Spinal cord (tissue), 10 donors: Measurements from ENCODE around the gene TSPAN32. TPM values are rescaled to one million over a fixed set of nuclear protein-coding genes. Genes with fewer than 3 reads are reported as not detected.
"Not testable (repeated sequence)": the region's sequence is repeated elsewhere in the genome, so short reads cannot be mapped to it uniquely, and the experiment has no call there.

Source experiments
- DNase-seq, 6 donors: peaks; one replicate each; pipeline versions ENCODE4 v3.0.0 to v3.0.0-alpha.2; 2013 to 2015; ENCODE audit warnings: low spot score in 6 of 6, low read depth in 4 of 6
- H3K27ac ChIP-seq: one replicate; pipeline ENCODE4 v1.5.1; 2013; ENCODE audit warnings: low read depth, low read length, control low read depth
- H3K27me3 ChIP-seq: one replicate; pipeline ENCODE4 v1.6.1; 2013; ENCODE audit warnings: low read length; ENCODE audit not compliant: control insufficient read depth, insufficient read depth
- H3K36me3 ChIP-seq: one replicate; pipeline ENCODE4 v1.6.1; 2013; ENCODE audit warnings: low read length; ENCODE audit not compliant: control insufficient read depth, insufficient read depth
- H3K4me1 ChIP-seq: one replicate; pipeline ENCODE4 v1.6.1; 2013; ENCODE audit warnings: low read length; ENCODE audit not compliant: control insufficient read depth, insufficient read depth
- H3K4me3 ChIP-seq: one replicate; pipeline ENCODE4 v1.5.1; 2013; ENCODE audit warnings: low read depth, low read length, control low read depth
- H3K9me3 ChIP-seq: one replicate; pipeline ENCODE4 v1.6.1; 2013; ENCODE audit warnings: low read length; ENCODE audit not compliant: control insufficient read depth, insufficient read depth
- WGBS: methylation state at CpG from one replicate; pipeline ENCODE4 v1.1.5; 2013; ENCODE audit warnings: missing lambda C conversion rate; ENCODE audit not compliant: insufficient coverage; 5-methylcytosine and 5-hydroxymethylcytosine counted together
- polyA plus RNA-seq, 2 donors: library from polyadenylated mRNA; unstranded; fragments of 120-200 nt; gene quantifications; one replicate each; pipeline ENCODE4 v1.2.1, GENCODE V29; 2013; ENCODE audit not compliant: insufficient read length in 2 of 2
- total RNA-seq, 2 donors: library from RNA; depleted of rRNA in 1 of 2; stranded (reverse); fragments of 120-200 nt in 1 of 2; fragments of >200 nt in 1 of 2; gene quantifications; one replicate each; pipeline versions ENCODE4 v1.2.3 to v1.2.4, GENCODE V29; 2013 to 2014
- donor health status: healthy.

Gene TSPAN32
- total and polyA plus RNA-seq, 4 donors = 0.90 to 2.8 (median 2.1) TPM

GRCh38 chr11:2286350-2286749 lies 15.5 kb upstream of the TSPAN32 start:
- not testable (repeated sequence) for H3K27me3 ChIP-seq, H3K4me3 ChIP-seq, H3K27ac ChIP-seq, H3K4me1 ChIP-seq, H3K36me3 ChIP-seq, H3K9me3 ChIP-seq, DNase-seq
- 86% methylated on average over 4 of the region's 13 CpGs for whole genome bisulfite sequencing

GRCh38 chr11:2287091-2287490 lies 14.7 kb upstream of the TSPAN32 start:
- 52% methylated on average over 14 of the region's 16 CpGs for WGBS
- peaks cover 2% of the 10 kb centered on the region for H3K27me3 ChIP-seq
- no peak overlapping the region for H3K27ac ChIP-seq
- H3K4me3 ChIP-seq = no peak overlapping the region
- no peaks in the 10 kb centered on the region for H3K4me1 ChIP-seq
- H3K36me3 ChIP-seq = no peaks in the 10 kb centered on the region
- H3K9me3 ChIP-seq = no peaks in the 10 kb centered on the region
- no peak for DNase-seq

- no peaks in the 10 kb centered on the region for H3K36me3 ChIP-seq
- no peaks in the 10 kb centered on the region for H3K9me3 ChIP-seq
- H3K4me3 ChIP-seq = no peak overlapping the region
- H3K4me1 ChIP-seq = no peaks in the 10 kb centered on the region
- peaks cover 2% of the 10 kb centered on the region for H3K27me3 ChIP-seq
- no peak for DNase-seq
- WGBS = 89% methylated on average over 6 of the region's 6 CpGs
- H3K27ac ChIP-seq = no peak overlapping the region
Observed at GRCh38 chr11:2289350-2289749, 12.5 kb upstream of the TSPAN32 start.

- Histone ChIP-seq H3K4me3 (no peak overlapping the region), H3K27me3 (peaks cover 2% of the 10 kb centered on the region), H3K27ac (no peak overlapping the region), H3K9me3 (no peaks in the 10 kb centered on the region), H3K36me3 (no peaks in the 10 kb centered on the region), H3K4me1 (no peaks in the 10 kb centered on the region)
- no peak for DNase-seq
- WGBS = 60% methylated on average over 10 of the region's 10 CpGs
Observed at GRCh38 chr11:2289859-2290258, 12.0 kb upstream of the TSPAN32 start.

GRCh38 chr11:2290351-2290841 lies 11.4 kb upstream of the TSPAN32 start:
- Histone ChIP-seq H3K4me1 (no peaks in the 10 kb centered on the region), H3K4me3 (no peak overlapping the region), H3K27me3 (peaks cover 2% of the 10 kb centered on the region), H3K27ac (no peak overlapping the region), H3K36me3 (no peaks in the 10 kb centered on the region), H3K9me3 (no peaks in the 10 kb centered on the region)
- WGBS = 31% methylated on average over 10 of the region's 10 CpGs
- DNase-seq = no peak

- no peaks in the 10 kb centered on the region for H3K36me3 ChIP-seq
- 93% methylated on average over 17 of the region's 20 CpGs for WGBS
- H3K4me3 ChIP-seq = no peak overlapping the region
- H3K27me3 ChIP-seq = peaks cover 2% of the 10 kb centered on the region
- H3K9me3 ChIP-seq = no peaks in the 10 kb centered on the region
- H3K4me1 ChIP-seq = no peaks in the 10 kb centered on the region
- DNase-seq = no peak
- H3K27ac ChIP-seq = no peak overlapping the region
Observed at GRCh38 chr11:2293531-2293971, 8.3 kb upstream of the TSPAN32 start.

- DNase-seq = no peak
- 82% methylated on average over 25 of the region's 27 CpGs for WGBS
- H3K4me3 ChIP-seq = no peak overlapping the region
- H3K4me1 ChIP-seq = peaks cover 3% of the 10 kb centered on the region
- peaks cover 2% of the 10 kb centered on the region for H3K27me3 ChIP-seq
- H3K27ac ChIP-seq = no peak overlapping the region
- H3K9me3 ChIP-seq = no peaks in the 10 kb centered on the region
- no peaks in the 10 kb centered on the region for H3K36me3 ChIP-seq
Observed at GRCh38 chr11:2293984-2294925, 7.6 kb upstream of the TSPAN32 start.

GRCh38 chr11:2294926-2295290 lies 6.9 kb upstream of the TSPAN32 start:
- Histone ChIP-seq H3K27me3 (peaks cover 2% of the 10 kb centered on the region), H3K27ac (no peak overlapping the region), H3K36me3 (no peaks in the 10 kb centered on the region), H3K9me3 (no peaks in the 10 kb centered on the region), H3K4me1 (peaks cover 3% of the 10 kb centered on the region), H3K4me3 (no peak overlapping the region)
- DNase-seq = no peak
- WGBS = 90% methylated on average over 8 of the region's 8 CpGs

GRCh38 chr11:2295971-2296912 lies 5.6 kb upstream of the TSPAN32 start:
- no peaks in the 10 kb centered on the region for H3K36me3 ChIP-seq
- DNase-seq = no peak

More at GRCh38 chr11:2295971-2296912, 5.6 kb upstream of the TSPAN32 start:
- Histone ChIP-seq H3K27me3 (no peaks in the 10 kb centered on the region), H3K4me1 (peaks cover 6% of the 10 kb centered on the region), H3K4me3 (no peak overlapping the region), H3K27ac (no peak overlapping the region), H3K9me3 (no peaks in the 10 kb centered on the region)
- WGBS = 84% methylated on average over 16 of the region's 17 CpGs
